TTC549 (cell line): ENCODE measurements around the gene CAMTA1.

ENCODE experiments used
- FAIRE-seq: peaks from 2 replicates; lab custom pipeline; 2012; peaks lifted over from hg19 to GRCh38; lab: Jason Lieb, UNC

Gene CAMTA1

DNA sequence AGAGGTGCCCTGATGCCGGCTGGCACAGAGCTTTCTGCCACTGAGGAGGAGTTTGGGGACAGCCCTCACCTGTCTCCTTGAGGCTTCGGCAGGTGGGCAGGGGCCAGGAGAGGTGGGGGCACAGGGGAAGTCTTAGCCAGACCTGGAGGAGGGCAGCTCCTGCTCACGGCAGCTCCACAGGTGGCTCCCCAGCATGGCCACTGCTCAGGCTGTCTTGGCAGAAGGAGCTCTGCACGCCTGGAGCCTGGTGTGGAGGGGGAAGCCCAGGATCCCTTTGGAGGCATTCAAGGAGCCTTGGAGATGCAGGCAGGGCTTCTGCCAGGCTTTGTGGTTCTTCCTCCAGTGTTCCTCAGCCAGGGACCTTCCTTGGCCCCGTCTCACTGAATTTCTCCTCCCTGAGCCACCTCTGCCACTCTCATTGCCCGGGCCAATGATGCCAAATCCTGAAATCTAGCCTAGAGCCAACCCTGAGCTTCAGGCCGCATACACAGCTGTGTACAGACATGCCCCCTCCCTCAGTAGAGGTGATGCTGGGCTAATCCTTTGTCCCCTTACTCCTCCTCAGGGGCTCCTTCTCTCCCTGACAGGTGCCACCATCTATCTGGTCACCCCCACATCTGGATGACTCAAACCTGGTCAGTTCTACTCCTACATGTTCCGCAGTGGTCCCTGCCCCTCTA lies 734.1 kb downstream of the CAMTA1 start:
- no peak for FAIRE-seq

- no peak for FAIRE-seq
These were observed 734.7 kb downstream of the CAMTA1 start for GRCh38 chr1:7519861-7520395.

GRCh38 chr1:7520496-7520895 lies 735.2 kb downstream of the CAMTA1 start:
- FAIRE-seq: no peak

GRCh38 chr1:7524341-7525337 lies 739.4 kb downstream of the CAMTA1 start:
- no peak for FAIRE-seq

DNA sequence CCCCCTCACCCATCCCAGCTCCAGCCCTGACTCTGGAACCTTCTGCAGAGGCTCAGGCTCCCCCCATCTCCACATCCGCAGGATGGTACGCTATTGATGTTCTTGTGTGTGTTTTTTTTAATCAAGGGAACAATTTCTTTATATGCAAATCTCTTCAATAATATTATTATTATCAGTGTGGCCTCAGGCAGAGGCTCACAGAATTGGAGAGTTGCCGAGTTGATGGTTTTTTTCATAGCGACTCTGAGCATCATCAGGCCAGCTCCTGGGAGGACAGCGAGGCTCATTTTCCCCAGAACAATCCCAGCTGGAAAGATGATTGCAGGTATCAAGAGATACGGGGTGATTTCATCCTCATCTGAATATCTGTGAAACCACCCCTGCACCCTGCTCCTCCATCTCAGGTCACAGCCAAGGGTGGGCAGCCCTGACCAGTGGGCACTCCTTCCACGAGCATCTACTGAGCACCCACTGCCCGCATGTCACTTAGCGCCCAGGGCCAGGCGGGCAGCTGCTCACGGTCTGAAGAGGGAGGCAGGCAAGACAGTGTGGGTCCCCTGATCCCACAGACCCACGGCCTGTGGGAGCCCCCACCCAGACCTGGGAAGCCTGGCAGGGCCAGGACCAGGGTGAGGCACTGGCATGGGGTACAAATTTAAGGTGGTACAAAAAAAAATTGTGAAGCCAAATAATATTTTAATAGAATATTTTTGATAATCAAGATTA lies 740.2 kb downstream of the CAMTA1 start:
- FAIRE-seq: no peak

DNA sequence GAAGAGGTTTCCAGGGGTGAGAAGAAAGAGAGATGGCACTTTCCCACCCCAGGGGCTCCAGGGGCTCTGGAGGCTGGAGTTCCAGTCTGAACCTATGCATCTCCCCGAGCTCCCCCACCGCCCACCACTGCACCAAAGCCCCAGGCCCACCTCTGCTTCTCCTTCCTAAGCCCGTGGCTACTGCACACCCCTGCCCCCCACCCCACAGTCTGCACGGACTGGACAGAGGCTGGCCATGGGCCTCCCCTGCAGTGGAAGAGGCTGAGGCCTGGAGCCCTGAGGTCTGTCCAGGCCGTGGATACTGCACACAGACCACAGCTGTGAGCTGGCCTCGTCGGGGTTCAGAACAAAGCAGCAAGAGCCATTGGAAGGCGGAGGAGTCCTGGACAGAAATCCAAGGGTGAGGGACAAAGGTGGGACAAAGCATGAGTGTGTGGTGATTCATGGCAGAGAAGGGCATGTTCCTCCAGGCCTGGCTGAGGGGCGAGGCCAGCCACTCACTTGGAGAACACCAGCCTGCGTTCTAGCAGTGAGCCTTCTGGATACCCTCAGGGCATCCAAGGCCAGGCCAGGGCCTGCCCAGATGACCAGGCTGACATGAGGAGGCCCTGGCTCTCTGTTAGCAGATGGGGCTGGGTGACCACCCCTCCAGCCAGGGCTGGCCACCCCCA lies 741.1 kb downstream of the CAMTA1 start:
- FAIRE-seq: no peak

- FAIRE-seq: no peak
These were observed 741.8 kb downstream of the CAMTA1 start for GRCh38 chr1:7526867-7527732.

DNA sequence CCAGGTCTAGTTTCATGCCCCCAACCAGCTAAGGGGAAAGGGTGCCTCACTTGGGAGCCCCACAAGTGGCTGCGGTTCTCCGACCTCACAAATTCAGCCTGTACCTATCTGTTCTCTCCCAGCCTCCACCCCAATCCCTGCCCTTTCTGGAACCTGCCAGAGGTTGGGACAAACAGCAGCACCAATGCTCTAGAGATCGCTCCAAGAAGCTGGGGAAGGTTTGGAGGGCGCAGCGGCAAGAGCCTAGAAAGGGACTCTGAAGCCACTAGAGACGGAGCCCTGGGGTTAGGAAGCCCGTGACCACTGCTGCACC lies 742.4 kb downstream of the CAMTA1 start:
- FAIRE-seq: no peak

- no peak for FAIRE-seq
These were observed 743.3 kb downstream of the CAMTA1 start for GRCh38 chr1:7528386-7529198.

- no peak for FAIRE-seq
These were observed 744.7 kb downstream of the CAMTA1 start for GRCh38 chr1:7529917-7530316.

- FAIRE-seq: no peak
These were observed 746.5 kb downstream of the CAMTA1 start for GRCh38 chr1:7531562-7532340.

- no peak for FAIRE-seq
These were observed 747.8 kb downstream of the CAMTA1 start for GRCh38 chr1:7533006-7533405.

GRCh38 chr1:7534061-7534825 lies 749.0 kb downstream of the CAMTA1 start:
- no peak for FAIRE-seq

DNA sequence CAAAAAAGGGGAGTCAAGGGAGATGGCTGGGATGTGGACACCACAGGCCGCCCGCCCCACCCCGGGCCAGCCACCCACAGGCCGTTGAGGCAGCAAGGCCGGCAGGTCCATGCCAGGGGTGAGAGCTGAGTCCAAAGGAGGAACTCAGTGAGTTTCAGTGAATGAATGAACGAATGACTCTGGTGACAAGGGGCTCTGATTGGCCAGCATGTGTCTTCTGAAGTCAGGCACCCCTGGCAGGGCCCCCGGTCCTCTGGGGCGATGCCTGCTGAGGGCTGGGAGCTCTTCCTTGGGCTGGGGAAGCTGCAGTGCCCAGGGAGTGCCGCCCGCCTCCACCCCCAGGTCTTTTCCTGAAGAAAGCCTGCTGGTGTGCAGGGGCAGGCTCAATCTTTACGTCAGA lies 749.8 kb downstream of the CAMTA1 start:
- no peak for FAIRE-seq

GRCh38 chr1:7535934-7536878 lies 751.0 kb downstream of the CAMTA1 start:
- no peak for FAIRE-seq

DNA sequence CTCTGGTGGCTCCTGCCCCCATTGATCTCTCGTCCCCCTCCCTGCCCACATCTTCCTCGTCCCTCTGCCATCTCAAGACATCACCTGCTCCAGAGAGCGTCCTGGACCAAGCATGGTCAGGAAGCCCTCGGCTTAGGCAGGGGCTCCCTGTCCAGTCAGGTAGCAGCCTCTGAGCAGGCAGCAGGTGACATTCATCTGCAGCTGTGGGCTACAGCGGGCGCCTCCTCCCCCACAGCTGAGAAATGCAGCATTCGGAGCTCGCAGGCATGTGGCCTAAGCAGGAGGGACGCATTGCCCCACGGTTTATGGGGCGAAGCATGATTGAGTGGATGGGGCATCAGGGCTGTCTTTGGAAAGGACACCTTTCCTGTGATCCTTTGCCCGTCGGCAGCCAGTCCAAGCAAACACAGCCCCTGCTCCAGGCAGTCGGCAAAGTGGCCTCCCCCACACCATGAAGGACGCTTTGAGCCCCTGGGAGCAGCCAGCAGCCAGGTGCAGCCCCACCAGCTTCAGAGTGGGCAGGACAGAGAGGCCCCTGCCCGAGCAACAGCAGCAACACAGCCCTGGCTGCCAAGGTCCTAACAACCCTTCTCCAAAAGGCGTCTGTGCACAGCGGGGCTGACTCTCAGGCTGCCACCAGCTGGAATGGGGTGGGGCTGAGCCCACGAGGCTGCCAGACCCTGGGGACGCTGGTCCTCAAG lies 751.8 kb downstream of the CAMTA1 start:
- no peak for FAIRE-seq

GRCh38 chr1:7538033-7538432 lies 752.8 kb downstream of the CAMTA1 start:
- FAIRE-seq: no peak
